HepG2 (cell line): ENCODE data around the gene AKAP10. TPM values are rescaled to one million over a fixed set of nuclear protein-coding genes. Genes with fewer than 3 reads are reported as not detected.

Source experiments
- ATAC-seq: fragments of 200-7000 bp; cut with Tn5 transposase; 3 replicates; pipeline ENCODE4 v1.9.1; 2020; ENCODE audit warnings: mild to moderate bottlenecking, moderate library complexity
- BruUV-seq: library from RNA; stranded (reverse); fragments of 400-500 nt; replicated peaks from 2 replicates; lab custom pipeline; 2021; lab: Mats Ljungman, UMichigan
- CTCF ChIA-PET: fragments of 300-600 bp; formaldehyde crosslinking; extraction: SDS; loops from one replicate; lab custom pipeline; 2021; ENCODE audit warnings: low total read pairs, inconsistent platforms, low intra/inter-chr PET ratio; lab: Yijun Ruan, JAX
- POLR2A ChIA-PET: fragments of 350-600 bp; sonication (Branson Sonifier 250); formaldehyde crosslinking; loops from one replicate; lab custom pipeline; 2020; ENCODE audit warnings: antibody characterized with exemption, inconsistent platforms; lab: Yijun Ruan, JAX
- DNase-seq: peaks from one replicate; pipeline ENCODE4 v3.0.0-alpha.2; 2015; ENCODE audit warnings: low spot score
- FAIRE-seq: peaks from 3 replicates; lab custom pipeline; 2011; peaks lifted over from hg19 to GRCh38; lab: Jason Lieb, UNC
- H2AFZ ChIP-seq: one replicate; pipeline ENCODE4 v1.6.1; 2011; ENCODE audit warnings: low read length, inconsistent platforms
- H3K27ac ChIP-seq: fragments of 300-600 bp; 3 replicates; pipeline ENCODE4 v1.8.0; 2011; ENCODE audit warnings: mixed run types, mild to moderate bottlenecking, mixed read lengths, low read length, inconsistent platforms; ENCODE audit not compliant: insufficient read depth; ENCODE audit errors: extremely low read length
- H3K27me3 ChIP-seq, 2 experiments: fragments of 200-600 bp in 1 of 2; 2 replicates in 1 of 2; 3 replicates in 1 of 2; pipeline versions ENCODE4 v1.6.0 to v1.8.0; 2011; ENCODE audit warnings: low read length in 2 of 2, mild to moderate bottlenecking in 2 of 2, moderate library complexity in 2 of 2, inconsistent platforms in 1 of 2; ENCODE audit not compliant: insufficient read depth in 2 of 2, control insufficient read depth in 1 of 2
- H3K36me3 ChIP-seq, 2 experiments: fragments of 200-600 bp in 1 of 2; replicated peaks in 1 of 2; 2 replicates in 1 of 2; 3 replicates in 1 of 2; pipeline versions ENCODE4 v1.5.1 to v1.8.0; 2011; ENCODE audit warnings: low read length in 2 of 2, inconsistent platforms in 1 of 2; ENCODE audit not compliant: insufficient read depth in 2 of 2, control insufficient read depth in 1 of 2
- H3K4me1 ChIP-seq: 2 replicates; pipeline ENCODE4 v1.5.1; 2012; ENCODE audit warnings: low read length, inconsistent platforms; ENCODE audit not compliant: insufficient read depth
- H3K4me2 ChIP-seq: 2 replicates; pipeline ENCODE4 v1.6.0; 2011; ENCODE audit warnings: low read depth, low read length, inconsistent platforms
- H3K4me3 ChIP-seq, 3 experiments: fragments of 200-600 bp in 1 of 3; sonication (generic), shearing (Covaris generic) in 1 of 3; replicated peaks in 1 of 3; 2 replicates each; pipeline ENCODE4 v1.5.1; 2011 to 2016; ENCODE audit warnings: low read length in 3 of 3, inconsistent platforms in 2 of 3, low read depth in 2 of 3, mild to moderate bottlenecking in 2 of 3, control low read depth in 1 of 3, mixed read lengths in 1 of 3; ENCODE audit not compliant: insufficient read depth in 1 of 3
- H3K79me2 ChIP-seq: one replicate; pipeline ENCODE4 v1.6.1; 2011; ENCODE audit warnings: low read length, inconsistent platforms; ENCODE audit not compliant: insufficient read depth
- H3K9ac ChIP-seq: 2 replicates; pipeline ENCODE4 v1.6.0; 2011; ENCODE audit warnings: mild to moderate bottlenecking, low read depth, low read length, inconsistent platforms; ENCODE audit not compliant: insufficient read depth
- H3K9me3 ChIP-seq: 2 replicates; pipeline ENCODE4 v1.5.1; 2012; ENCODE audit warnings: mild to moderate bottlenecking, low read length
- H4K20me1 ChIP-seq: 2 replicates; pipeline ENCODE4 v1.6.0; 2011; ENCODE audit warnings: inconsistent platforms, mild to moderate bottlenecking, low read length, moderate library complexity; ENCODE audit not compliant: insufficient read depth
- CTCF ChIP-seq: sonication (generic); formaldehyde crosslinking; IDR thresholded peaks from 2 replicates; pipeline ENCODE4 v1.5.0; 2020; ENCODE audit warnings: mild to moderate bottlenecking, missing genetic modification reagents, moderate library complexity
- EED ChIP-seq: sonication (generic); formaldehyde crosslinking; IDR thresholded peaks from 2 replicates; pipeline ENCODE4 v1.5.0; 2020; ENCODE audit warnings: mild to moderate bottlenecking, missing genetic modification reagents
- ELF1 ChIP-seq: sonication (generic); formaldehyde crosslinking; IDR thresholded peaks from 2 replicates; pipeline ENCODE4 v1.4.0; 2020; ENCODE audit warnings: missing genetic modification reagents
- FOXA1 ChIP-seq, 2 experiments: fragments of 450-650 bp in 1 of 2; sonication (generic) in 1 of 2; formaldehyde crosslinking in 1 of 2; IDR thresholded peaks; 2 replicates each; pipeline versions ENCODE4 v1.4.0 to v1.6.1; 2016 to 2020; ENCODE audit warnings: missing genetic modification reagents in 1 of 2
- GLMP ChIP-seq: sonication (generic); formaldehyde crosslinking; IDR thresholded peaks from 2 replicates; pipeline ENCODE4 v1.9.0; 2021; ENCODE audit warnings: missing genetic modification reagents, mild to moderate bottlenecking, borderline replicate concordance
- HNF4A ChIP-seq: sonication (generic); formaldehyde crosslinking; IDR thresholded peaks from 2 replicates; pipeline ENCODE4 v1.4.0; 2020; ENCODE audit warnings: missing genetic modification reagents
- KLF16 ChIP-seq, 2 experiments: sonication (generic) in 1 of 2; formaldehyde crosslinking in 1 of 2; IDR thresholded peaks; 2 replicates each; pipeline versions ENCODE4 v1.6.1 to v1.8.0; 2016 to 2023; ENCODE audit warnings: missing genetic modification reagents in 2 of 2, missing compliant biosample characterization in 1 of 2
- MED1 ChIP-seq: sonication (generic); formaldehyde crosslinking; IDR thresholded peaks from 2 replicates; pipeline ENCODE4 v1.4.0; 2020; ENCODE audit warnings: missing genetic modification reagents
- NFKB2 ChIP-seq: sonication (generic); formaldehyde crosslinking; IDR thresholded peaks from 2 replicates; pipeline ENCODE4 v1.4.0; 2020; ENCODE audit warnings: missing genetic modification reagents, borderline replicate concordance
- PRDM4 ChIP-seq: sonication (generic); formaldehyde crosslinking; IDR thresholded peaks from 2 replicates; pipeline ENCODE4 v1.9.0; 2021; ENCODE audit warnings: missing genetic modification reagents, borderline replicate concordance
- REPIN1 ChIP-seq: sonication (generic); formaldehyde crosslinking; IDR thresholded peaks from 2 replicates; pipeline ENCODE4 v1.8.0; 2022; ENCODE audit warnings: missing genetic modification reagents, low read depth, mild to moderate bottlenecking, borderline replicate concordance
- SATB2 ChIP-seq: sonication (generic); formaldehyde crosslinking; IDR thresholded peaks from 2 replicates; pipeline ENCODE4 v1.5.0; 2020; ENCODE audit warnings: missing genetic modification reagents
- ZNF136 ChIP-seq: sonication (generic); formaldehyde crosslinking; IDR thresholded peaks from 2 replicates; pipeline ENCODE4 v1.8.1; 2022; ENCODE audit warnings: low read depth, mild to moderate bottlenecking, moderate library complexity, missing genetic modification reagents
- ZNF207 ChIP-seq: fragments of 450-650 bp; IDR thresholded peaks from 2 replicates; pipeline ENCODE4 v1.6.1; 2016; ENCODE audit warnings: antibody characterized with exemption, borderline replicate concordance
- ZNF501 ChIP-seq: sonication (generic); formaldehyde crosslinking; IDR thresholded peaks from 2 replicates; pipeline ENCODE4 v1.5.1; 2020; ENCODE audit warnings: mild to moderate bottlenecking, moderate library complexity, missing genetic modification reagents
- ZZZ3 ChIP-seq: sonication (generic); formaldehyde crosslinking; IDR thresholded peaks from 2 replicates; pipeline ENCODE4 v1.4.0; 2020; ENCODE audit warnings: missing genetic modification reagents, mild to moderate bottlenecking, borderline replicate concordance
- WGBS: methylation state at CpG from one replicate; pipeline ENCODE4 v1.1.6; 2017; ENCODE audit warnings: low lambda C conversion rate; 5-methylcytosine and 5-hydroxymethylcytosine counted together
- in situ Hi-C: cut with HindIII; loops from 2 replicates; pipeline ENCODE4 v1.10.0; 2017; ENCODE audit warnings: low pct_unique_long_range_greater_than_20kb; ENCODE audit not compliant: extremely low pct_ligation_motif_present
- intact Hi-C: fragments of 100-400 bp; cut with micrococcal nuclease; formaldehyde crosslinking; loops from one replicate; pipeline ENCODE4 v1.10.0; 2022; ENCODE audit not compliant: unreplicated experiment
- polyA plus RNA-seq, 8 experiments: library from polyadenylated mRNA; depleted of rRNA in 3 of 8; stranded (reverse) in 7 of 8; unstranded in 1 of 8; fragments of >200 nt; fragmentation: Illumina TruSeq in 4 of 8; extraction: Trizol in 4 of 8; gene quantifications; 2 replicates each; pipeline versions ENCODE4 v1.2.1 to v1.2.3, GENCODE V29; 2011 to 2016; ENCODE audit warnings: low read depth in 4 of 8, missing spikeins in 1 of 8, mixed read lengths in 1 of 8; ENCODE audit not compliant: insufficient read depth in 1 of 8
- total RNA-seq, 5 experiments: library from RNA; depleted of rRNA; stranded (reverse); fragments of >200 nt; fragmentation: Illumina TruSeq; extraction: Trizol; gene quantifications; 2 replicates each; pipeline ENCODE4 v1.2.3, GENCODE V29; 2016; ENCODE audit warnings: low read depth in 1 of 5

Gene AKAP10
- total and polyA plus RNA-seq, 2 of the 13 experiments (the other 11 are each of a cell fraction or from before 2014, with no cell fraction given) = 17.6 to 21.7 TPM

GRCh38 chr17:19992803-19993713 is 15.4 kb upstream of the AKAP10 start:
- in situ Hi-C loops = loop anchor here (10.0 to 25.0 kb wide), 2 partner anchors 112 to 319 kb away; no protein-coding TSS in a partner anchor
- peak; percentile 89 for DNase-seq
- BruUV-seq = no TSS peak
- peak; percentile 98 for ATAC-seq
- peak; percentile 90 for FAIRE-seq
- Histone ChIP-seq H3K9ac (no peak overlapping the region), H3K27me3 (peaks cover 0 to under 1% of the 10 kb centered on the region in 2 experiments; a peak in 2 of 5 replicates), H3K36me3 (no peaks in the 10 kb centered on the region), H4K20me1 (no peaks in the 10 kb centered on the region), H3K27ac (no peak overlapping the region), H3K4me3 (peak overlapping the region; percentile 15 to 60 (median 54); a peak in 3 of 6 replicates), H3K4me1 (peaks cover 7% of the 10 kb centered on the region; the same call in 1 of the 2 replicates), H3K9me3 (no peaks in the 10 kb centered on the region), H2AFZ (no peak overlapping the region), H3K4me2 (peak overlapping the region; percentile 70), H3K79me2 (no peaks in the 10 kb centered on the region)
- CTCF ChIA-PET = interaction anchor here (1.1 to 1.6 kb wide), 6 partner anchors 16 to 328 kb away, joined by 3 to 27 read pairs (median 7); partner anchors contain the start of gene SPECC1
- intact Hi-C loops = loop anchor here (1.0 kb wide), 2 partner anchors 102 to 123 kb away; no protein-coding TSS in a partner anchor
- POLR2A ChIA-PET = interaction anchor here (0.7 to 2.0 kb wide), 5 partner anchors 15 to 654 kb away, joined by 3 to 12 read pairs (median 4); partner anchors contain the start of gene AKAP10
- 16% methylated on average over 17 of the region's 24 CpGs for WGBS
- TF ChIP-seq EED (CRISPR knock-in tag) = no peak
- TF ChIP-seq FOXA1 (IDR thresholded peaks at IDR 0.05) = no peak
- no peak for TF ChIP-seq FOXA1 (CRISPR knock-in tag; IDR thresholded peaks at IDR 0.05)
- TF ChIP-seq ZNF207 = no peak
- TF ChIP-seq ZNF136 (CRISPR knock-in tag) = no peak
- no peak for TF ChIP-seq ELF1 (CRISPR knock-in tag)
- TF ChIP-seq NFKB2 (CRISPR knock-in tag) = no peak
- 0 out of 2 replicates have a peak, but pooled peaks have one; percentile 26 for TF ChIP-seq SATB2
- peak; percentile 13; the same call in 1 of the 2 replicates for TF ChIP-seq MED1 (CRISPR knock-in tag)
- no peak for TF ChIP-seq GLMP (CRISPR knock-in tag)
- TF ChIP-seq PRDM4 (CRISPR knock-in tag) = no peak
- peak; percentile 89 for TF ChIP-seq CTCF (CRISPR knock-in tag)
- peak; percentile 28; the same call in 1 of the 2 replicates for TF ChIP-seq REPIN1 (CRISPR knock-in tag)
- no peak for TF ChIP-seq ZZZ3 (CRISPR knock-in tag)
- TF ChIP-seq ZNF501 (CRISPR knock-in tag) = peak; percentile 51; the same call in 1 of the 2 replicates
- peak in 1 of 2 experiments; percentile 63; a peak in 2 of 4 replicates for TF ChIP-seq KLF16 (CRISPR knock-in tag; IDR thresholded peaks at IDR 0.05)
- 0 out of 2 replicates have a peak, but pooled peaks have one; percentile 11 for TF ChIP-seq HNF4A
